ENCODE data around the gene ITGB1BP1. TPM values are rescaled to one million over a fixed set of nuclear protein-coding genes. Genes with fewer than 3 reads are reported as not detected.
A peak's percentile ranks its signal among the peaks of the same experiment; 100 is the strongest.

ITGB1BP1 gene
- total and polyA plus RNA-seq, 12 donors: 51.4 to 224 (median 134) TPM

- H3K4me3 ChIP-seq: no peak overlapping the region
- no peak for ATAC-seq
- no peaks in the 10 kb centered on the region for H3K9me3 ChIP-seq
- H3K4me1 ChIP-seq: peaks cover 0 to 48% (median 32%) of the 10 kb centered on the region in 9 donors
- H3K27me3 ChIP-seq: no peaks in the 10 kb centered on the region
- no peak for DNase-seq
- H3K27ac ChIP-seq: peak overlapping the region in 7 of 10 donors; percentile 19 to 81 (median 68)
- 85 to 86% methylated on average over 5 of the region's 5 CpGs for WGBS, 2 donors
- intact Hi-C loops (cut with DNase I): loop anchor here in 1 of 10 donors (10.0 kb wide), 1 partner anchor 235 kb away; no protein-coding TSS in a partner anchor
- no peak for TF ChIP-seq CTCF (IDR thresholded peaks at IDR 0.05)
- H3K36me3 ChIP-seq: peaks cover 0 to 99% (median 0%) of the 10 kb centered on the region in 9 donors
Observed at GRCh38 chr2:9379391-9379755, 44.0 kb downstream of the ITGB1BP1 start.

- peak; percentile 84 to 92 (median 86) for ATAC-seq
Observed at GRCh38 chr2:9378433-9379390, 44.6 kb downstream of the ITGB1BP1 start.

GRCh38 chr2:9377461-9378097 lies 45.7 kb downstream of the ITGB1BP1 start:
- WGBS, 2 donors: 71 to 76% methylated on average over 9 of the region's 9 CpGs
- peak in 1 of 8 donors; percentile 28 for ATAC-seq
- H3K4me3 ChIP-seq: no peak overlapping the region
- no peaks in the 10 kb centered on the region for H3K27me3 ChIP-seq
- H3K36me3 ChIP-seq: peaks cover 0 to 99% (median 5%) of the 10 kb centered on the region in 9 donors
- peaks cover 0 to 48% (median 32%) of the 10 kb centered on the region in 9 donors for H3K4me1 ChIP-seq
- intact Hi-C loops (cut with DNase I): loop anchor here in 1 of 10 donors (10.0 kb wide), 1 partner anchor 233 kb away; no protein-coding TSS in a partner anchor
- H3K9me3 ChIP-seq: no peaks in the 10 kb centered on the region
- DNase-seq: no peak
- no peak for TF ChIP-seq CTCF (IDR thresholded peaks at IDR 0.05)
- H3K27ac ChIP-seq: peak overlapping the region; percentile 27 to 81 (median 67)

More at GRCh38 chr2:9378433-9379390, 44.6 kb downstream of the ITGB1BP1 start:
- H3K9me3 ChIP-seq: no peaks in the 10 kb centered on the region
- H3K4me1 ChIP-seq: peaks cover 0 to 48% (median 32%) of the 10 kb centered on the region in 9 donors
- H3K27me3 ChIP-seq: no peaks in the 10 kb centered on the region
- intact Hi-C loops (cut with DNase I): loop anchor here in 1 of 10 donors (10.0 kb wide), 1 partner anchor 234 kb away; no protein-coding TSS in a partner anchor
- TF ChIP-seq CTCF (IDR thresholded peaks at IDR 0.05): no peak
- peaks cover 0 to 99% (median 2%) of the 10 kb centered on the region in 9 donors for H3K36me3 ChIP-seq
- 66 to 68% methylated on average over 30 of the region's 30 CpGs for WGBS, 2 donors
- no peak overlapping the region for H3K4me3 ChIP-seq
- H3K27ac ChIP-seq: peak overlapping the region; percentile 27 to 81 (median 67)
- DNase-seq: peak; percentile 81 to 88

- peaks cover 0 to 99% (median 5%) of the 10 kb centered on the region in 9 donors for H3K36me3 ChIP-seq
- no peak overlapping the region for H3K4me3 ChIP-seq
- H3K9me3 ChIP-seq: no peaks in the 10 kb centered on the region
- intact Hi-C loops (cut with DNase I): loop anchor here in 1 of 10 donors (10.0 kb wide), 1 partner anchor 231 kb away; no protein-coding TSS in a partner anchor
- DNase-seq (no peak), ATAC-seq (no peak)
- TF ChIP-seq CTCF (IDR thresholded peaks at IDR 0.05): no peak
- WGBS, 2 donors: 74 to 93% methylated on average over 4 of the region's 4 CpGs
- peaks cover 0 to 40% (median 29%) of the 10 kb centered on the region in 9 donors for H3K4me1 ChIP-seq
- H3K27ac ChIP-seq: peak overlapping the region in 1 of 10 donors; percentile 6
- H3K27me3 ChIP-seq: no peaks in the 10 kb centered on the region
Observed at GRCh38 chr2:9375857-9376428, 47.4 kb downstream of the ITGB1BP1 start.
